ENCODE measurements around the gene KRT77. TPM values are rescaled to one million over a fixed set of nuclear protein-coding genes. Genes with fewer than 3 reads are reported as not detected.

Gene KRT77
- total RNA-seq, 1 donor from 2014 or later: not detected

DNA sequence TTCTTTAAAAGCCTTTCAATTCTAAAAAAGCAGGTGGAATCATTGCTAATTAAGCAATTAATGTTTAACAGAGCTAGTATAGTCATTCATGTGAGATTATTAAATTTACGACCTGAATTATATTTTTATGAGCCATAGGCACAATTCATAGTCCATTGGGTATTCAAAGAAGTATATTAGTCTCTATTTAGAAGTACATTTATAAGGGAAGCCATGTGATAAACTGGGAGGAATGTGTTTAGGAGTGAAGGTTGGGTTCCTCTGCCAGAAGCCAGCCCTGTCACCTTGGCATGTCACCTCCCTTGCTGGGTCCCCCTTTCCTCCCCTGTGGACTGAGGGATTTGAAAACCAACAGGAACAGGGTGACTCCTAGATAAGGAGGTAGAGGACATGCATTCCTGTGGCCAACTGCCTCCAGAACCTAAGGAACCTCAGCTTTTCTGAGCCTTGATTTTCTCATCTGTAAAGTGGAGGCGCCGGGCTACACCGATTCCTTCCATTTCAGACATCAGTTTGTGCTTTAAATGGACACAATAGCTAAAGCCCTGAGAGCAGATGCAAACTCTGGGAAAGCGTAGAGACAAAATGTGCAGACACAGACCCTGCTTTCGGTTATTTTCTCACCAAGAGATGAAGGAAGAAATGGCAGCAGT is 45.9 kb downstream of the KRT77 start:
- DNase-seq (ENCODE audit: low read depth, low spot score): no peak

GRCh38 chr12:52656616-52657015 is 46.7 kb downstream of the KRT77 start:
- no peak for DNase-seq (ENCODE audit: low read depth, low spot score)

DNA sequence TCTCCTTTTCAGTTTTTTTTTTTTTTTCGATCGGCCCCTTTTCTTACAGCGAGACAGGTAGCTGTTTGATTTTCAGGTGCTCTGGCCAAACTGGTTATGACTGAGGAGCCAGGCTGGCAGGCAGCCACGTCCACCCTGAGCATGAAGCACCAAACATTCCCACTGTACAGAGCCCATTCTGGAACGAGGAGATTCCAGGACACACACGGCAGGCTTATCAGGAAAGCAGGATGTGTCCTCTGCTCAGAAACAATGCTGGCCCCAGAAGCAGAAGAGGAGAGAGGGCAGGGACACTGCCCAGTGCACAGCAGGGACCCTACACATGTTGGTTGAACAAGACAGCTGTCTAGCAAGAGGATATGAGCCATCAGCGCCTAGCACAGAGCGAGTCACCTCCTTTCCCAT is 47.6 kb downstream of the KRT77 start:
- no peak for DNase-seq (ENCODE audit: low read depth, low spot score)

- DNase-seq (ENCODE audit: low read depth, low spot score): no peak
Measured at GRCh38 chr12:52655251-52655650, 48.1 kb downstream of the KRT77 start.

DNA sequence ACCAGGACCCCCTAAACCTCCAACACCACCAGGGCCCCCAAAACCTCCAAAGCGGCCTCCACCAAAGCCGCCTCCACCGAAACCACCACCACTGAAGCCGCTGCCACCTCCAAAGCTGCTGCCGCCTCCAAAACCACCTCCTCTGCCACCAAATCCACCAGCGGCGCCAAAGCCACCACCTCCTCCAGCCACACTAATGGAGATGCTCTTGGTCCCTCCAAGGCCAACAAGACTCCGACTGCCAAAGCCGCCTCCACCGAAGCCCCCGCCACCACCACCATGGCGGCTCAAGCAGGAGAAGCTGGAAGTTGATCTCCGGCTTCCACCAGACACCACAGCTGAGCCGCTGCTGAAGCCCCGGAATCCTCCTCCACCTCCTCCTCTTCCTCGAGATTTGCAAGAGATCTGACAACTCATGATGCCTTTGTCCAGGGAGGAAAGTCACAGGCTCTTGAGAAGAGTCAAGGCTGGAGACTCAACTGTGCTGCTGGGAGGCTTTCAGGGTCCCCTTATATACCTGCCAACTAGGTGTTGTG is 51.5 kb downstream of the KRT77 start, which contains the start of gene KRT2:
KRT2 (minus strand) TSS at position 486 of the 536 bp plus-strand sequence; CDS start at position 417, 69 bp downstream.
- DNase-seq (ENCODE audit: low read depth, low spot score): no peak

GRCh38 chr12:52650520-52651081 is 52.7 kb downstream of the KRT77 start:
- no peak for DNase-seq (ENCODE audit: low read depth, low spot score)

DNA sequence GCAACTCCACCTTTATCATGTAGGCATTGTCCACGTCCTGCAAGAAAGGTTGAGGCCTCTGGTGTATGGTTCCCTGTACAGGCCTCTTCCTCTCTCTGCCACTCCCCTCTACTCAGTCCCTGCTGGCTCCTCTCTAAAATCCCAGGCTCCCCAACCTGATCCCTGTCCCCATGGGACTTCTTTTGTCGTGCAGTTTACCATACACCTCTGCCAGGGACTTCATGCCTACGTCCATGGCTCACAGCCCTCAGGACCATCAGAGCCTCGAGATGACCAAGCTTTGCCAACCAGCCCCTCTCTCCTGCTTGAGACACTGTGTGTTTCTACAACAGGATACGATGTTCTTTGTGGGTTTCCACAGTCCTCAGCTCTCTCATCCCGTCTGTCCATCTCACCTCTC is 54.3 kb downstream of the KRT77 start:
- DNase-seq (ENCODE audit: low read depth, low spot score): no peak

DNA sequence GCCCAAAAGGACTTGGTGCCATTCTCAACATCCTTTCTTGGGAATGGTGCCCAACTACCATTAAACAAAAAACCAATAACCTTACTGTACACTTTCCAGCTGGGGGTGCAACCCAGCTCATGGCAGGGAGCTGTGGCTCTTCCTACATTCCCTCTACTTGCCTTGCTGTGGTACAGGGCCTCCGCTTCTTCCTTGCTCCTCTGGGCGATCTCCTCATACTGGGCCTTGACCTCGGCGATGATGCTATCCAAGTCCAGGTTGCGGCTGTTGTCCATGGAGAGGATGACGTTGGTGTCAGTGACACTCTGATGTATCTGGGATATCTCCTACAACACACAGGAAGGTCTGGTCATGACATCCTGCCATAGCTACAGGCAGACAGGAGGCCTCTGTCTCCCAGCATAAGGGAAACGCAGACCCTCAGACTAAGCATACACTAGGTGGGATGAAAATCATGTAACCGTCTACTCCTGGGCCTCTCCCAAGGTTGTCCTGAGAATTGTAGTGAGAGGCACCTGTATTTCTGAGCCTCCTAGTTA is 55.2 kb downstream of the KRT77 start:
- DNase-seq (ENCODE audit: low read depth, low spot score): no peak

- DNase-seq (ENCODE audit: low read depth, low spot score): no peak
Measured at GRCh38 chr12:52647601-52648000, 55.7 kb downstream of the KRT77 start.

DNA sequence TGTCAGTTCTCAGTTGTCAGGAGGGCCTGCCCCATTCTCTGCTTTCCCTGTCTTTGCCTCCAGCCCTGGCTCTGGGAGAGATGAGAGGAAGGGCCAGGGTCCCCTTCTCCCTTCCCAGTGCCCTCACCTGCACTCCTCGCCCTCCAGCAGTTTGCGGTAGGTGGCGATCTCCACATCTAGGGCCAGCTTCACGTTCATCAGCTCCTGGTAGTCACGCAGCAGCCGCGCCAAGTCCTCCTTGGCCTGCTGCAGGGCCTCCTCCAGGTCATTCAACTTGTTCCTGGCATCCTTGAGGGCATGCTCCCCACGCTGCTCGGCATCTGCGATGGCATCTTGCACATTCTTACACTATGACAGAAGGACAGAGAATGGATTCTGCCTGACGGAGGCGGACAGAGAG is 56.7 kb downstream of the KRT77 start:
- no peak for DNase-seq (ENCODE audit: low read depth, low spot score)

DNA sequence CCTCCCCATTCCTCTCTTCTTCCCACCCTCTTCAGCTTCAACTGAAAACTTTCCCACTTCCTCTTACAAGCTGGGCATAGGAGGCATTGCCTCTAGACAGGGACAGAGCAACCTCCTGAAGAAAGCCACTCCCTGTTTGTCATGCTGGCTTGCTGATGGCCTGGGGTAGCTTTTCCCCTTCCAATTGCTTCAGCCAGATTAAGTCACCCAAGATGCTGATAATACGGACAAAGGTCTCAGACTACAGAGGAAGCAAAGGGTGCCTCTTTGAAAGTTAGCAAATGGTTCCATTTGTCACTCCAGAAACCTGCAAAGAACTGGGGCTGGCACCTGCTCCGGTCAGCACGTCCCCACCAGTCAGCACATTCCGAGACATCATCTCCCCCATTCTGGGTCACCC is 57.3 kb downstream of the KRT77 start:
- no peak for DNase-seq (ENCODE audit: low read depth, low spot score)

DNA sequence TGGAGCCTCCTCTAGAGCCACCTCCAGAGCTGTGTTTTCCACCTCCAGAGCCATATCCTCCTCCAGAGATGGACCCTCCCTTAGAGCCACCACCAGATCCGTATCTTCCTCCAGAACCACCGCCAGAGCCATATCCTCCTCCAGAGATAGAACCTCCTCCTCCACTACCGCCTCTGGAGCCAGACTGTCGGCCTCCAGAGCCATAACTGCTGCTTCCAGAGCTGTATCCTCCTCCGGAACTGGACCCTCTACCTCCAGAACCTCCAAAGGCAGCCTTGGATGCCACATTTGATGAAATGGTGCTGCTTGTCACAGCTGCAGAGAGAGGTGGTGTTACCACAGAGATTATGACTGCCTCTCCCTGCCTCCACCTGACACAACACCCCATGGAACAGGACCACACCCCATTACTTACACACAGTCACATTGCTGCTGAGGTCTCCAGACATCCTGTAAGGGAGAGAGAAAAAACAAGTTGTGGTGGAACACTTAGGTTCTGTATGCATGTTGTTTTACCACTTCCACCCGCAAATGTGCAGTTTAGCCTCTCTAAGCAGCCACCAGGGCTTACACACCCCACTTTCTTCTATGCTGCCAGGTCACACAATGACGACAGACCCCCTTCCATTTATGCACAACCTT is 58.1 kb downstream of the KRT77 start:
- DNase-seq (ENCODE audit: low read depth, low spot score): no peak

- no peak for DNase-seq (ENCODE audit: low read depth, low spot score)
Measured at GRCh38 chr12:52644078-52644415, 59.3 kb downstream of the KRT77 start.

- no peak for DNase-seq (ENCODE audit: low read depth, low spot score)
Measured at GRCh38 chr12:52643233-52644077, 59.9 kb downstream of the KRT77 start.

DNA sequence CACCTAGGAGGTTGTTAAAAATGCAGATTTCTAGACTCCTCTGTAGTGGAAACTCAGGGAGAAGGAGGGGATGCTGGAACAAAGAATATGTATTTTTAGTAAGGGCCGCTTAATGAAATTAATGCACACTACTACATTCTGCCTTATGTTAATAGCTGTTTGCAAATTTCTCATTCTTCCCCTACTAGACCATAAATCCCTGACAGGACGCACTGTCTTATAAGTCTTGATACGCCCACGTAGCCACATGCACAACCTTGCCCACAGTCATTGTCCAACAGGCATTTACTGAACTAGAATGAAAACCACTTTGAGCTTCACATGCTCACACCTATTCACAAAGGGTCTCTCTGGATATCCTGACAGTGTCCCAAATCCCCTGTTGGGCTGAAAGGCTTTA is 61.9 kb downstream of the KRT77 start:
- no peak for DNase-seq (ENCODE audit: low read depth, low spot score)

Other genes starting within 250 kb of the KRT77 start
- gene KRT6C, start 229.7 kb downstream of the KRT77 start, total RNA-seq: 0.07 TPM in 1 of 2 replicates, not detected in the other
- gene KRT6A, start 210.3 kb downstream of the KRT77 start, total RNA-seq: 0.79 and 12.6 TPM in 2 replicates
- 0.66 and 2.0 TPM in 2 replicates for gene KRT5, start 183.1 kb downstream of the KRT77 start, total RNA-seq
- not detected in 2 replicates for gene KRT71, start 150.4 kb downstream of the KRT77 start, total RNA-seq
- not detected in 2 replicates for gene KRT74, start 129.7 kb downstream of the KRT77 start, total RNA-seq
- not detected in 2 replicates for gene KRT72, start 102.1 kb downstream of the KRT77 start, total RNA-seq
- not detected in 2 replicates for gene KRT73, start 85.0 kb downstream of the KRT77 start, total RNA-seq
- gene KRT2, start 51.3 kb downstream of the KRT77 start, total RNA-seq: not detected in 2 replicates
- not detected in 2 replicates for gene KRT1, start 23.1 kb downstream of the KRT77 start, total RNA-seq
- gene KRT76, start 73.8 kb upstream of the KRT77 start, total RNA-seq: not detected in 2 replicates
- gene KRT3, start 92.6 kb upstream of the KRT77 start, total RNA-seq: not detected in 2 replicates
- gene KRT4, start 110.6 kb upstream of the KRT77 start, total RNA-seq: not detected in 2 replicates
- not detected in 2 replicates for gene KRT79, start 130.8 kb upstream of the KRT77 start, total RNA-seq
- gene KRT78, start 145.5 kb upstream of the KRT77 start, total RNA-seq: not detected in 2 replicates
- gene KRT8, start 201.6 kb upstream of the KRT77 start, total RNA-seq: 8.8 and 16.0 TPM in 2 replicates
- gene KRT18, start 245.6 kb upstream of the KRT77 start, total RNA-seq: 237 and 375 TPM in 2 replicates

All from pulmonary artery endothelial cell (primary cell).